ENCODE measurements around the gene GGA3. TPM values are rescaled to one million over a fixed set of nuclear protein-coding genes. Genes with fewer than 3 reads are reported as not detected.

GGA3 gene
- total RNA-seq, 4 donors from 2014 or later, result 31.3 to 42.3 (median 35.3) TPM

GRCh38 chr17:75242461-75243042 is 18.9 kb downstream of the GGA3 start:
- peaks cover 9 to 21% of the 10 kb centered on the region in 2 donors for H3K4me1 ChIP-seq
- no peaks in the 10 kb centered on the region for H3K27me3 ChIP-seq
- DNase-seq (no peak), ATAC-seq (no peak)
- peaks cover 0 to 79% of the 10 kb centered on the region in 2 donors for H3K36me3 ChIP-seq
- no peaks in the 10 kb centered on the region for H3K9me3 ChIP-seq
- H3K4me3 ChIP-seq, result no peak overlapping the region
- TF ChIP-seq CTCF (IDR thresholded peaks at IDR 0.05 in 4 of 5, conservative IDR thresholded peaks at IDR 0.05 in 1 of 5), result no peak
- no peak for TF ChIP-seq POLR2A (IDR thresholded peaks at IDR 0.05)
- intact Hi-C loops (cut with DNase I; ENCODE audit: low total_unique reads), result loop anchor here (1.0 kb wide), 1 partner anchor 28 kb away; no protein-coding TSS in a partner anchor
- in situ Hi-C loops (cut with MboI; ENCODE audit: low sequenced_read_pairs in 4 of 4), result no loop called here
- peak overlapping the region; percentile 72 to 87 (median 78) for H3K27ac ChIP-seq

- Histone ChIP-seq H3K27ac (peak overlapping the region; percentile 72 to 87 (median 78)), H3K9me3 (no peaks in the 10 kb centered on the region), H3K36me3 (peaks cover 0 to 79% of the 10 kb centered on the region in 2 donors), H3K27me3 (no peaks in the 10 kb centered on the region), H3K4me3 (no peak overlapping the region), H3K4me1 (peaks cover 9 to 26% of the 10 kb centered on the region in 2 donors)
- TF ChIP-seq POLR2A (IDR thresholded peaks at IDR 0.05), result no peak
- TF ChIP-seq CTCF (IDR thresholded peaks at IDR 0.05 in 4 of 5, conservative IDR thresholded peaks at IDR 0.05 in 1 of 5), result no peak
- intact Hi-C loops (cut with DNase I; ENCODE audit: low total_unique reads) (loop anchor here (1.0 kb wide), 1 partner anchor 28 kb away; no protein-coding TSS in a partner anchor), in situ Hi-C loops (cut with MboI; ENCODE audit: low sequenced_read_pairs in 4 of 4) (no loop called here)
- peak; percentile 76 to 78 for ATAC-seq
- peak; percentile 61 to 91 for DNase-seq
Measured at GRCh38 chr17:75241996-75242460, 19.4 kb downstream of the GGA3 start.

- no peak for TF ChIP-seq POLR2A (IDR thresholded peaks at IDR 0.05)
- no peak for TF ChIP-seq CTCF (IDR thresholded peaks at IDR 0.05 in 4 of 5, conservative IDR thresholded peaks at IDR 0.05 in 1 of 5)
- no peaks in the 10 kb centered on the region for H3K9me3 ChIP-seq
- H3K27ac ChIP-seq, result peak overlapping the region; percentile 72 to 87 (median 78)
- DNase-seq (no peak), ATAC-seq (no peak)
- H3K36me3 ChIP-seq, result peaks cover 0 to 83% of the 10 kb centered on the region in 2 donors
- intact Hi-C loops (cut with DNase I; ENCODE audit: low total_unique reads) (no loop called here), in situ Hi-C loops (cut with MboI; ENCODE audit: low sequenced_read_pairs in 4 of 4) (no loop called here)
- H3K4me1 ChIP-seq, result peaks cover 9 to 31% of the 10 kb centered on the region in 2 donors
- no peaks in the 10 kb centered on the region for H3K27me3 ChIP-seq
- no peak overlapping the region for H3K4me3 ChIP-seq
Measured at GRCh38 chr17:75241502-75241901, 19.9 kb downstream of the GGA3 start.

- H3K36me3 ChIP-seq, result peaks cover 0 to 83% of the 10 kb centered on the region in 2 donors
- intact Hi-C loops (cut with DNase I; ENCODE audit: low total_unique reads), result no loop called here
- DNase-seq, result peak in 1 of 2 donors; percentile 37
- no peaks in the 10 kb centered on the region for H3K27me3 ChIP-seq
- ATAC-seq, result no peak
- in situ Hi-C loops (cut with MboI; ENCODE audit: low sequenced_read_pairs in 4 of 4), result no loop called here
- TF ChIP-seq CTCF (IDR thresholded peaks at IDR 0.05 in 4 of 5, conservative IDR thresholded peaks at IDR 0.05 in 1 of 5) (no peak), POLR2A (IDR thresholded peaks at IDR 0.05) (no peak)
- no peak overlapping the region for H3K4me3 ChIP-seq
- H3K27ac ChIP-seq, result peak overlapping the region; percentile 72 to 87 (median 78)
- H3K4me1 ChIP-seq, result peaks cover 9 to 33% of the 10 kb centered on the region in 2 donors
- H3K9me3 ChIP-seq, result no peaks in the 10 kb centered on the region
Measured at GRCh38 chr17:75241143-75241430, 20.3 kb downstream of the GGA3 start.
